Hippocampal formation (tissue), 2 donors: Measurements from ENCODE around the gene BABAM2.
"Not testable (repeated sequence)": the region's sequence is repeated elsewhere in the genome, so short reads cannot be mapped to it uniquely, and the experiment has no call there.

Experiments
- DNase-seq, 2 donors: peaks; one replicate each; lab custom pipeline; 2025; lab: John Stamatoyannopoulos, UW

BABAM2 gene

GRCh38 chr2:28360718-28361293 lies 470.3 kb downstream of the BABAM2 start:
- DNase-seq: no peak

DNA sequence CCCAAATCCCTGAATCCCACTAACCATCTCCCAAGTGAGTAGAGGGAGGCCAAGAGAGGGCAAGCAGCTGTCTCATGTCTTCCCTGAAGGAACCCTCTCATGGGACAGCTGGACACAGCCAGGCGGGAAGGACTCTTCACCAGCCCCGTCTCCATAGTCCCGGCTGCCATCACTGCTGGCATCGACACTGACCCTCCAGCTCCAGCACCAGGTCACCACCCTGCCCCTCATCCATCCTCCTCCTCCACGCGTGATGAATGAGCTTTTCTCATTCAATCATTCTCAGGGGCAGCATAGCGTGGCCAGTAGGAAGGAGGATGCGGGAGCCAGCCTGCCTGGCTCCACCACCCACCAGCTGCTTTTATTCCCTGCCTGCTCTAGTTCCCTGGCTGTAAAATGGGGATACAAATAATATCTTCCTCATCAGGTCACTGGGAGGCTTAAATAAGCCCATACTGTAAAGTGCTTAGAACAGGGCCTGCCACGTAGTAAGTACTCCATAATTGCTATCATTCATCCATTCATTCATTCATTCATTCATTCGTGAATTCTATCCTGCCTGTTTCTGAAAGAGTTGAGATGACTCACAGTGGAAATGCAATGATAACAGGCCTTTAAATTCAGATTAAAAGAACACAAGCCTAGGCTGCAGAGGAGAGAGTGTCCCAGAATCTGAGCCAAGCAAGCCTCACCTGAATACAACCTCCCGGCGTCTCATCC lies 471.6 kb downstream of the BABAM2 start:
- DNase-seq: no peak

- DNase-seq: no peak
Observed at GRCh38 chr2:28362991-28363521, 472.5 kb downstream of the BABAM2 start.

DNA sequence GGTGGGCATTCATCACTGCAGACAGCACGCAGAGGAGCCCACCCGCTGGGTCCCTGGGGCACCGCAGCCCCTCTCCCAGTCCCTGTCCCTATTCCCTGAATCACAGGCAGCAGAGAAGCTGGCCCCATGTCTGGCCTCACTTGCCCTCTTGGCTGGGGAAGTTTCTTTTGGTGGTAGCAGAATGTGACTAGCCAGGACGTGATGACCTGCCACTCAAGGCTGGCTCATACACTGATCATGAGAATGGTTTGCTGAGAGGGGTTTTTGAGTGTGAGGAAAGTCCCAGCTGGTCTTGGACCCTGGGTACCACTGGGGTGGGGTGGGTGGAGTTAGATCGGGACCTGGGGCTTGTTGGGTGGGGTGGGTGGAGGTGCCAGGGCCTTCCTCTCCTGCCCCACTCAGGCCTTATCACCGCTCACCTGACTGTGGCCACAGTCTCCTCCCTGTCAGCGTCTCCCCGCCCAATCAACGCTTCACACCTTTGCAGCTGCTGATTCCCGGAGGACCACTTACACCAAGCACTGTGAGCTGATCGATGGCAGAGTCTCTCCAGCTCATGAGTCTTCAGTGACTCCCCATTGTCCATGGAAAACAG lies 473.3 kb downstream of the BABAM2 start:
- DNase-seq: no peak

- DNase-seq: no peak
Observed at GRCh38 chr2:28364610-28365009, 474.1 kb downstream of the BABAM2 start.

DNA sequence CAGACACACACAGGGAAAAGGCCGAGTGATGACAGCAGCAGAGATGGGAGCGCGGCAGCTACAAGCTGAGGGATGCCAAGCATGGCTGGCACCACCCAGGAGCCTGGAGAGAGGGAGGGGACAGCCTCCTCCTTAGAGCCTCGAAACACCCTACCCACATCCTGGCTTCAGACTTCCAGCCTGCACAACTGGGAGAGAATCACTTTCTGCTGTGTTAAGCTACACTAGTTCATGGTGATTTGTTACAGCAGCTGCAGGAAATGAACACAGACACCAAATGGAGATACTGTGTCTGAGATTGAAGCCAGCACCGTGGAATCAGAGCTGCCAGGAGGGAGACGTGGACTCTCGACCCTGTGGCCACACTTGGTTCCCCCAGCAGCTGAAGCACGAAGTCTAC lies 474.6 kb downstream of the BABAM2 start:
- no peak for DNase-seq

- DNase-seq: no peak
Observed at GRCh38 chr2:28366149-28366495, 475.6 kb downstream of the BABAM2 start.

- no peak for DNase-seq
Observed at GRCh38 chr2:28366496-28367282, 476.2 kb downstream of the BABAM2 start.

- DNase-seq: no peak
Observed at GRCh38 chr2:28367667-28368356, 477.3 kb downstream of the BABAM2 start.

- no peak for DNase-seq
Observed at GRCh38 chr2:28368357-28368798, 477.8 kb downstream of the BABAM2 start.

GRCh38 chr2:28369358-28369757 lies 478.8 kb downstream of the BABAM2 start:
- DNase-seq: no peak

DNA sequence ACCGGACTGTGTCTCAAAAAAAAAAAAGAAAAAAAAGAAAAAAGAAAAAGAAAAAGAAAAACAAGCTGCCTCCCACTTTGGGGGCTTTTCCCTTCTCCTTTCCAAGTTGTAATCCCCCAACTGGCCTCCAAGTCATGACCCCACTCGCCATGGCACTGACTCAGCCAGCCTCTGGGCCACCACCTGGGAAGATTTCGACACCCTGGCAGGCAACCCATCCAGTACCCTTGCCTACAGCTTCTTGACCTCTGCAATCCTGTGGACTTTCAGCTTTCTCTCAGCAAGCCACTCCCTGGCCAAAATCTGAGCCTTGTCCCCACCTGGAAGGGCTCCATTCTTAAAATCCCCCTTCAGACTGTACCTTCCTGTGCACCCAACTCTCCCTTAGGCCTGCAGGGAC lies 479.8 kb downstream of the BABAM2 start:
- DNase-seq: no peak

- DNase-seq: not testable (repeated sequence)
Observed at GRCh38 chr2:28371728-28372127, 481.2 kb downstream of the BABAM2 start.

DNA sequence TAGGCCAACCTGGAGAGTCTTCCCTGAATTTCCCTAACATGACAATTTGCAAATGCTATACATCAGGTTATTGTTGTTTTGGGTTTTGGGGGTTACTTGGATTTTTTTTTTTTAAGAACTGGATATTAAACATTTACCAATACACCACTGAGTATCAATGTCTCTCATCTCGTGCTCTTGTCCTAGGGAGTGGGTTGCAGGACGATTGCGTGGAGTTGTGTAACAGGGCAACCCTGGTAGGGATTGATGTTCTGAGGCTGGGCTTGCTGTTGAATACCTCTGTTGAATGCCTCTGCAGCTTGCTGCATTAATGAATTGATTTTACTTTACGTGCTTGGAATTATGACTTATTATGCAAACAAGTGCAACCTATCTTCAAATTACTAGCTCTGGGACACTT lies 483.3 kb downstream of the BABAM2 start:
- DNase-seq: no peak

DNA sequence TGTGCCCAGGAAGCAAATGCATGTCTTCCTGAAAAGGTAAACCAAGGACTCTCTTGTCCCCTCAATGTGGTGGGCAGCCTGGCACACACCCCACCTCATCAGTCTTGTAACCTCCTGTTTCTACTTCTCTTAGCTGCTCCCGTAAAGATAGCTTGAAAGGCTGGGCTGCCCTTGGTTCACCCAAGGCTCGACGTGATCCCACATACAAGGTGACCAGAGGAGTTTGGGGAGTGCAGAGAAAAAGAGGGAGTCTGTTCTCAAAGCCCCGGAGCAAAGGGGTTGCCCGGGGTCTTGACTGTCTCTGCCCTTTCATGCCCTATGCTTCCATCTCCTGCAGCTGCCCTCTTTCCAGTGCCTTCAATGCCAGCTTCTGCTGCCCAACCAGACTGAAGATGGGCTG lies 483.8 kb downstream of the BABAM2 start:
- DNase-seq: no peak

- DNase-seq: no peak
Observed at GRCh38 chr2:28375236-28375635, 484.7 kb downstream of the BABAM2 start.

DNA sequence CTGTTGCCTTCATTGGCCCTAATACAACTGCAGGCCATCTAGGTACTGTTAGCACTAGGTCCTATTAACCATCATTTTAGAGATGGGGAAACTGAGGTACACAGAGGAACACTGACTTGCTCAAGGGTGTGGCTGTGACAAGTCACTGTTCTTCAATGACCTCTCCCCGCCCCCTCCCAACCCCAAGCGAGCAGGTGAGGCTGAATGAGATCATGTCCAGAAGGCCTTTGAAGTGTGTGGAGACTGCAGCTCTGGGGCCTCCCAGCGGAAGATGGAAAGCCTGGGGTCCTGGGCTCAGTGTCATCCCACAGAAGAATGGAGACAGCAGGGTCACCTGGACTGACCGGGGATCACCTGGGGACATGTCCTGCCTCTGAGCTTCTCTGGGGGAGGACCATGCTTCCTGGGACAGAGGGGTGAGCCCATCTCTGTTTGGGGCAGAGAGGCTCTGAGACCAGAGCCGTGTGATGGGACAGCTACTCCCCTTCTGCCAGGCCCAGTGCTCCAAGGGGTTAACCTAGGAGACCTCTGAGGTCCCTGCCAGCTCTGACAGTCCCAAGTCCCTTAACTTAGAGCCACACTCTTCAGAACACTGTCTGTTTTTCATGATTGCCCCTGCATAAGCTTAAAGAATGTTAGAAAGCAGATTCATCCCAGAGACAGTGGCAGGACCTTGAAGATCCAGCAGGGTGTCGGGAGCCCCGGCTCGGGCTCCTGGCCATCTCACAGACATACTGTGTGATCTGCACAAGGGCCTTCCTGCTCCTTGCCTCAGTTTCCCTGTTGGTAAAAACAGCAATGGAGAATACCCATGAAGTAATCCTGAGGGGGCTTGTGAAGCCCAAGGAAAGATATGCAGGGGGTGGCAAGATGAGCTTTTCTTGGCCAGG lies 485.5 kb downstream of the BABAM2 start:
- DNase-seq: no peak

- no peak for DNase-seq
Observed at GRCh38 chr2:28377195-28377816, 486.8 kb downstream of the BABAM2 start.

- no peak for DNase-seq
Observed at GRCh38 chr2:28377984-28378678, 487.6 kb downstream of the BABAM2 start.
